Measurements from ENCODE around the gene MEIG1.
A peak's percentile ranks its signal among the peaks of the same experiment; 100 is the strongest.
"Not testable (repeated sequence)": the region's sequence is repeated elsewhere in the genome, so short reads cannot be mapped to it uniquely, and the experiment has no call there.

MEIG1 gene

DNA sequence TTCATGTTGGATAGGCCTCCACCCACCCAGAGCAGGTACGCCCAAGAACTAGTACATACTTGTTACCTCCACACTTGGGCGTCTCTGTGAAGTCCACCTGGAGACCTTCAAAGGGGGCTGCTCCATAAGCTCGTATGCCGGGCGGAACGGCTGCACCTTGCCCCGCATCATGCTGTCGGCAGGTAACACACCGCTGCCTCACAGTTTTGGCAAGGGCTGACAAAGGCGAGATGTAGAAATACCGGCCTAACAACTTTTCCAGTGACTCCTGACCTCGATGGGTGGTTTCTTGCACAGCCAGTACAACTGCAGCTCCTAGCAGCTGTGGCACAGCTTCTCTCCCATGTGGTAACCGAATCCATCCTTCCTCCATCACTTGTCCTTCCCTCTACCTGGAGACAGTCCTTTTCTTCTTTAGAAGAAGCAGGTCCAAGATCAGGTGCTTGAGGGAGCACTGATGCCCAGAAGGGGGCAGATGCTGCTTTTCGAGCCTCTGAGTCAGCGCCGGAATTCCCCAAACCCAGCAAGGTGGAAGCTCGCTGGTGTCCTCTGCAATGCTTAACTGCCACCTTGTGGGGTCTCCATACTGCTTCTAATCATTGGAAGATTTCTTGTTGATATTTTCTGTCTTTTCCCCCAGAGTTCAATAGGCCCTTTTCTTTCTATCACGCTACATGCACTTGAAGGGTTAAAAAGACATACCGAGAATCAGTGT, 32.0 kb downstream of the MEIG1 start:
- DNase-seq (ENCODE audit: low read depth), result peak; percentile 38
- TF ChIP-seq, protein P1, sequence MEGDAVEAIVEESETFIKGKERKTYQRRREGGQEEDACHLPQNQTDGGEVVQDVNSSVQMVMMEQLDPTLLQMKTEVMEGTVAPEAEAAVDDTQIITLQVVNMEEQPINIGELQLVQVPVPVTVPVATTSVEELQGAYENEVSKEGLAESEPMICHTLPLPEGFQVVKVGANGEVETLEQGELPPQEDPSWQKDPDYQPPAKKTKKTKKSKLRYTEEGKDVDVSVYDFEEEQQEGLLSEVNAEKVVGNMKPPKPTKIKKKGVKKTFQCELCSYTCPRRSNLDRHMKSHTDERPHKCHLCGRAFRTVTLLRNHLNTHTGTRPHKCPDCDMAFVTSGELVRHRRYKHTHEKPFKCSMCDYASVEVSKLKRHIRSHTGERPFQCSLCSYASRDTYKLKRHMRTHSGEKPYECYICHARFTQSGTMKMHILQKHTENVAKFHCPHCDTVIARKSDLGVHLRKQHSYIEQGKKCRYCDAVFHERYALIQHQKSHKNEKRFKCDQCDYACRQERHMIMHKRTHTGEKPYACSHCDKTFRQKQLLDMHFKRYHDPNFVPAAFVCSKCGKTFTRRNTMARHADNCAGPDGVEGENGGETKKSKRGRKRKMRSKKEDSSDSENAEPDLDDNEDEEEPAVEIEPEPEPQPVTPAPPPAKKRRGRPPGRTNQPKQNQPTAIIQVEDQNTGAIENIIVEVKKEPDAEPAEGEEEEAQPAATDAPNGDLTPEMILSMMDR (conservative IDR thresholded peaks at IDR 0.05; ENCODE audit: control insufficient read depth, insufficient read depth, low read depth, low read length), result peak; percentile 3
- H3K4me3 ChIP-seq (ENCODE audit: control insufficient read depth, low read depth, low read length), result not testable (repeated sequence)

DNA sequence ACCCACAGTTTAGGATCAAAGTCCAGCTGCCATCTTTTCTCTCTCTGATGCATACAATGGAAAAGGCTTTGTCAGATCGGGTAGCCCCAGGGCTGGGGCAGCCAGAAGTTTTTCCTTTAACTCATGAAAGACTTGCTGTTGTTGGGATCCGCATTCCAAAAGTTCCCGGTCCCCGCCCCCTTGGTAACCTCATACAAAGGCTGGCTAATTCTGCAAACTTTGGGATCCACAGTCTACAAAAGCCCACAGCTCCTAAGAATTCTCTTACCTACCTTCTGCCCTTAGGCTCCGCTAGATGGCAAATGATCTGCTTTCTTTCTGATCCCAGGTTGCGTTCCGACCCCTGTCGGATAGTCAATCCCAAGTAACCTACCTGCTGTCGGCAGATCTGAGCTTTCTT, 33.1 kb downstream of the MEIG1 start:
- DNase-seq (ENCODE audit: low read depth); H3K4me3 ChIP-seq (ENCODE audit: control insufficient read depth, low read depth, low read length): not testable (repeated sequence)

DNA sequence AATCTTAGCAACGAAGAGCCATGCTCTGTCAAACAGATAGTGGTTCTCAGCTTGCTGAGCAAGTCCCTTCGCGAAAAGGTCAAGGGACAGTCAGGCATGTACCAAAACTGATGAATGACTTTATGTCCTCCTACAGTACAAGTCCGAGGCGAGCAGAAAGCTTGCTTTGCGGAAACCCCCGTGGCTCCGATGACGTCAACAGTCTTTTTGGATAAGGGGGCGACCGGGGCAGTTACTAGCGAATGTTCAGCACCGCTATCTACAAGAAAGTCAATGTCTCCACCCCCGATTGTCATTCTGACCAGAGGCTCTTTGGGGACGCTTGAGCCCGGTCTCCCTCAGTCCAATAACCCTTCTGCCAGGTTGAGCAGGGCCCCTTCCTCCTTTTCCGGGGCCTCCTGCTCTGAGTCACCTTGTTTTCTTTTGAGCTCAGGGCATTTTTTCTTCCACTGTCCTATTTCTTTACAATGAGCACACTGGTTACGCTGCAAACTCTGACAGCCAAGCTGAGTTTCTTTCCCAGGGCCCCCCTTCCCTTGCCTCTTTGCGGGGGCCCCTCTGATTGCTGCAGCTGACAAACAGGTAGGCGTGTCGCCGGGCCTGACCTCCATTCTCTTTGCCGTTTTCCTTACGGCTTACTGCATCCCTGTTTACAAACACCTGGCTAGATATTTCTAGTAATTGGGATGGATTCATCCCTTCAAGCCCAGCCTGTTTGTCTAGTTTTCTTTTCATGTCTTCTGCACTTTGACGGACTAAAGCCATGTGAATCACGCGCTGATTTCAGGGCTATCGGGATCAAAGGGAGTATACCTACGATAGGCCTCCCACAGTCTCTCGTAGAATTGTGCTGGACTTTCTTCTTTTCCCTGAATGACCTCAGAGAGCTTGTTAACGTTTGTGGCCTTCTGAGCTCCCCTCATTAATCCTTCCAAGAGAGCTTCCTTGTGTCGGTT, 34.6 kb downstream of the MEIG1 start:
- DNase-seq (ENCODE audit: low read depth); H3K4me3 ChIP-seq (ENCODE audit: control insufficient read depth, low read depth, low read length): not testable (repeated sequence)

DNA sequence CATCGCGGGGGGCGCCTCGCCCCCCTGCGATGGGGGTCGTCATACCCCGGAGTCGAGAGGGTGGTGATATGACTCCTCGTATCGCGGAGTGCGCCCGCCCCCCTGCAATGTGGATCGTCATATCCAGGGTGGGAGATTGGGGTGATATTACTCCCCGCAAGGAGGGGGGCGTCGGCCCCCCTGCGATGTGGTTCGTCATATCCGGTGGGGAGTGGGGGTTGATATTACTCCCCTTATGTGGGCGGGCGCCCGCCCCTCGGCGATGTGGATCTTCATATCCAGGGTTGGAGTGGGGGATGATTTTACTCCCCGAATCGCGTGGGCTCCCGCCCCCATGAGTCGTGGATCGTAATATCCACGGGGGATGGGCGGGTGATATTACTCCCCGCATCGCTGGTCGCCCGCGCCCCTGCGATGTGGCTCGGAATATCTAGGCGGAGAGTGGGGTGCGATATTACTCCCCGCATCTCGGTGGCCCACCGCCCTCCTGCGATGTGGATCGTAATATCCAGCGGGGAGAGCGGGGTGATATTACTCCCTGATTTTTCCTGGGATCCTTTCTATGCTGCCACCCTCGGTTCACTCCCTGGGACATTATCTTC, 36.9 kb downstream of the MEIG1 start:
- TF ChIP-seq, protein P1 (conservative IDR thresholded peaks at IDR 0.05; ENCODE audit: control insufficient read depth, insufficient read depth, low read depth, low read length), result no peak
- no peak for DNase-seq (ENCODE audit: low read depth)
- no peak overlapping the region for H3K4me3 ChIP-seq (ENCODE audit: control insufficient read depth, low read depth, low read length)

DNA sequence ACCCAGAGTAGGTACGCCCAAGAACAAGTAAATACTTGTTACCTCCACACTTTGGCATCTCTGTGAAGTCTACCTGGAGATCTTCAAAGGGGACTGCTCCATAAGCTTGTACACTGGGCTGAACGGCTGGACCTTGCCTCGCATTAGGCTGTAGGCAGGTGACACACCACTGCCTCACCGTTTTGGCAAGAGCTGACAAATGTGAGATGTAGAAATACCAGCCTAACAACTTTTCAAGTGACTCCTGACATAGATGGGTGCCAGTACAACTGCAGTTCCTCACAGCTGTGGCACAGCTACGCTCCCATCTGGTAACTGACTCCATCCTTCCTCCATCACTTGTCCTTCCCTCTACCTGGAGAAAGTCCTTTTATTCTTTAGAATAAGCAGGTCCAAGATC, 54.3 kb downstream of the MEIG1 start:
- not testable (repeated sequence) for DNase-seq (ENCODE audit: low read depth); H3K4me3 ChIP-seq (ENCODE audit: control insufficient read depth, low read depth, low read length)

DNA sequence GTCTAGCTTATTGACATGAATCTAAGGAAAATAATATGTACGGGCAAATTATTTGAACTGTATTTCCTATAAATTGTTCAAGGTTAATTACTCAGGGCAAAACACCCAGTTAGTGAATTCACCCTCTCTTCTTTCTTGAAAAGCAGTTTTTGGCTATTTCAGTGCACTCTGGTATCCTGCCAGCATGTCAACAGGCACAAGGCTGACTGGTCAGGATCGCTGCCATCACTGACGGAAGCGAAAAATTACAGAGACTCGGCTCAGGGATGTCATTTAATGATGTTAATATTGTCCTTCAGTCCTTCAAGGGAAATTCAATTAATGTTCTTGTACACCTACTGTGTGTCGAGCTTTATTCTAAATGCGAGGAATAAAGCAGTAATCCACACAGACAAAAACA, 56.3 kb downstream of the MEIG1 start:
- no peak for DNase-seq (ENCODE audit: low read depth)
- TF ChIP-seq, protein P1 (conservative IDR thresholded peaks at IDR 0.05; ENCODE audit: control insufficient read depth, insufficient read depth, low read depth, low read length), result no peak
- H3K4me3 ChIP-seq (ENCODE audit: control insufficient read depth, low read depth, low read length), result no peak overlapping the region

DNA sequence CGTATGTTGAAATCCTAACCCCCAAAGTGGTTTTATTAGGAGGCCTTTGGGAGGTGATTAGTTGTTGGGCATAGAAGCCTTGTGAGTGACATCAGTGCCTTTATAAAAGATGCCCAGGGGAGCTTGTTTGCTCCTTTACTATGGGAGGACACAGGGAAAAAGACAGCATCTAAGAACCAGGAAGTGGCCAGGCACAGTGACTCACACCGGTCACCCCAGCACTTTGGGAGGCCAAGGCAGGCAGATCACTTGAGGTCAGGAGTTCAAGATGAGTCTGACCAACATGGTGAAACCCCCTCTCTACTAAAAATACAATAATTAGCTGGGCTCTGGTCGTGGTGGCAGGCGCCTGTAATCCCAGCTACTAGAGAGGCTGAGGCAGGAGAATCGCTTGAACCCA, 61.8 kb downstream of the MEIG1 start:
- not testable (repeated sequence) for H3K4me3 ChIP-seq (ENCODE audit: control insufficient read depth, low read depth, low read length)
- DNase-seq (ENCODE audit: low read depth), result peak; percentile 35

All from fibroblast of mammary gland (primary cell).